Activated T-cell treated with anti-CD3 and anti-CD28 coated beads, Interleukin-2, amount 50 U/mL, for 1 hour (primary cell): ENCODE data around the gene TXNL1.
"Not testable (repeated sequence)": the region's sequence is repeated elsewhere in the genome, so short reads cannot be mapped to it uniquely, and the experiment has no call there.

Experiments used
- DNase-seq: peaks from one replicate; pipeline ENCODE4 v3.0.0-alpha.2; 2020

TXNL1 gene

GRCh38 chr18:56643381-56643780 lies 5.0 kb upstream of the TXNL1 start:
- no peak for DNase-seq

GRCh38 chr18:56641714-56642337 lies 3.4 kb upstream of the TXNL1 start:
- DNase-seq = no peak

- DNase-seq = no peak
These were observed 1.2 kb upstream of the TXNL1 start for GRCh38 chr18:56639571-56639970.

- DNase-seq = no peak
These were observed 651 bp upstream of the TXNL1 start for GRCh38 chr18:56639104-56639381.

- no peak for DNase-seq
These were observed 621 bp downstream of the TXNL1 start for GRCh38 chr18:56637711-56638231.

- no peak for DNase-seq
These were observed 1.2 kb downstream of the TXNL1 start for GRCh38 chr18:56637176-56637575.

GRCh38 chr18:56635007-56635406 lies 3.4 kb downstream of the TXNL1 start:
- DNase-seq = no peak

- no peak for DNase-seq
These were observed 6.0 kb downstream of the TXNL1 start for GRCh38 chr18:56632070-56633022.

GRCh38 chr18:56627991-56628390 lies 10.4 kb downstream of the TXNL1 start:
- DNase-seq = no peak

GRCh38 chr18:56615738-56616520 lies 22.5 kb downstream of the TXNL1 start:
- no peak for DNase-seq

- no peak for DNase-seq
These were observed 31.8 kb downstream of the TXNL1 start for GRCh38 chr18:56606618-56607017.

GRCh38 chr18:56598422-56598821 lies 40.0 kb downstream of the TXNL1 start:
- no peak for DNase-seq

- DNase-seq = no peak
These were observed 44.5 kb downstream of the TXNL1 start for GRCh38 chr18:56593906-56594305.

GRCh38 chr18:56580026-56580425 lies 58.4 kb downstream of the TXNL1 start:
- no peak for DNase-seq

GRCh38 chr18:56579451-56579850 lies 58.9 kb downstream of the TXNL1 start:
- no peak for DNase-seq

- no peak for DNase-seq
These were observed 61.4 kb downstream of the TXNL1 start for GRCh38 chr18:56576826-56577573.

GRCh38 chr18:56575819-56576663 lies 62.4 kb downstream of the TXNL1 start:
- DNase-seq = no peak

- no peak for DNase-seq
These were observed 63.5 kb downstream of the TXNL1 start for GRCh38 chr18:56574861-56575260.

GRCh38 chr18:56572267-56572666 lies 66.1 kb downstream of the TXNL1 start:
- DNase-seq = not testable (repeated sequence)

GRCh38 chr18:56570978-56571377 lies 67.4 kb downstream of the TXNL1 start:
- no peak for DNase-seq

- no peak for DNase-seq
These were observed 69.0 kb downstream of the TXNL1 start for GRCh38 chr18:56569416-56569815.

- DNase-seq = no peak
These were observed 69.4 kb downstream of the TXNL1 start for GRCh38 chr18:56568986-56569385.
